Measurements from ENCODE around the gene COG1. TPM values are rescaled to one million over a fixed set of nuclear protein-coding genes. Genes with fewer than 3 reads are reported as not detected.
"Not testable (repeated sequence)": the region's sequence is repeated elsewhere in the genome, so short reads cannot be mapped to it uniquely, and the experiment has no call there.

Gene COG1
- total and polyA plus RNA-seq, 8 donors: 30.7 to 54.3 (median 45.6) TPM

DNA sequence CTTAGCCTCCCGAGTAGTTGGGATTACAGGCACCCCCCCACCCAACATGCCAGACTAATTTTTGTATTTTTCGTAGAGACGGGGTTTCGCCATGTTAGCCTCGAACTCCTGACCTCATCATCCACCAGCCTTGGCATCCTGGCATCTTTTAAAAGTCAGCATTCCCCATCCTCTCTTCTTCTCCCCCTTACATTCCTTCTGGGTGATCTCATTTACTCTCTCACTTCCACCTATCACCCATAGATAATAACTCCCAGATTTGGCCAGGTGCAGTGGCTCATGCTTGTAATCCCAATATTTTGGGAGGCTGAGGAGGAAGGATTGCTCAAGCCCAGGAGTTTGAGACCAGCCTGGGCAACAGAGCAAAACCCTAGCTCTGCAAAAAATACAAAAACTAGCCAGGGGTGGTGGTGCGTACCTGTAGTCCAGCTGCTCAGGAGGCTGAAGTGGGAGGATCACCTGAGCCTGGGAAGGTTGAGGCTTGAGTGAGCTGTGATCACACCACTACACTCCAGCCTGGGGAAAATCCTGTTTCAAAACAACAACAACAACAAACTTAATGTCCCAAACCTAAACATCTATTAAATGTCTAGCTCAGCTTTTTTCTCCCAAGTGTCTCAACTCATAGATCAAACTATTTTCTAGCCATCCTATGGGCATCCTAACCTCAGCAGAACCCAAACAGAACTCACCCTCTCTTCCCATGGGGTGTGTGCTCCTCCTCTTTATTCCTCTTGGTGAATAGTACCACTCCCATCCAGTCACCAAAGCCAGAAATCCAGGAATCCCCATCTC lies 44.1 kb upstream of the COG1 start:
- intact Hi-C loops (cut with DNase I): no loop called here

DNA sequence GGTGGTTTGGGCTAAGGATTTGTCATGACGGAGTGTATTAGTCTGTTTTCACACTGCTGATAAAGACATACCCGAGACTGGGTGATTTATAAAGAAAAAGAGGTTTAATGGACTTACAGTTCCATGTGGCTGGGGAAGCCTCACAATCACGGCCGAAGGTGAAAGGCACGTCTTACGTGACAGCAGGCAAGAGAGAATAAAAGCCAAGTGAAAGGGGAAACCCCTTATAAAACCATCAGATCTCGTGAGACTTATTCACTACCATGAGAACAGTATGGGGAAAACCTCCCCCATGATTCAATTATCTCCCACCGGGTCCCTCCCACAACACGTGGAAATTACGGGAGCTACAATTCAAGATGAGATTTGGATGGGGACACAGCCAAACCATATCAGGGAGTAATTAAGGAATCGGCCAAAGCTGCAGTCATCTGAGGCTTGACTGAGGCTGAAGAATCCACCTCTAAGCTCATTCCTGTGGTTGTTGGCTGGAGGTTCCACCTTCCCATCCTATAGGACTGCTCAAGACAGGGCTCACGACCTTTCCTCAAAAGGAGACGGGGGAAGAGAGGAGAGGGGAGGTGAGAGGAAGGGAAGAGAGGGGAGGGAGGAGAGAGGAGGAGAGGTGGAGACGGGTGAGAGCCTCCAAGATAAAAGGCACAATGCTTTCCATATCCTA lies 42.1 kb upstream of the COG1 start:
- ATAC-seq, H3K9me3 ChIP-seq, H3K27ac ChIP-seq, H3K36me3 ChIP-seq, H3K4me3 ChIP-seq, DNase-seq, H3K27me3 ChIP-seq: not testable (repeated sequence)
- intact Hi-C loops (cut with DNase I): loop anchor here in 1 of 2 donors (10.0 kb wide), 1 partner anchor 426 kb away; no protein-coding TSS in a partner anchor
- H3K4me1 ChIP-seq: peaks cover 0 to 10% of the 10 kb centered on the region in 2 donors

More for the DNA sequence above, 44.1 kb upstream of the COG1 start:
- no peak overlapping the region for H3K27ac ChIP-seq
- H3K27me3 ChIP-seq: no peaks in the 10 kb centered on the region
- peaks cover 0 to 23% of the 10 kb centered on the region in 2 donors for H3K4me1 ChIP-seq
- no peak overlapping the region for H3K4me3 ChIP-seq
- DNase-seq (no peak), ATAC-seq (no peak)
- no peaks in the 10 kb centered on the region for H3K36me3 ChIP-seq
- H3K9me3 ChIP-seq: peaks cover 0 to 5% of the 10 kb centered on the region in 2 donors
- TF ChIP-seq, protein P1, sequence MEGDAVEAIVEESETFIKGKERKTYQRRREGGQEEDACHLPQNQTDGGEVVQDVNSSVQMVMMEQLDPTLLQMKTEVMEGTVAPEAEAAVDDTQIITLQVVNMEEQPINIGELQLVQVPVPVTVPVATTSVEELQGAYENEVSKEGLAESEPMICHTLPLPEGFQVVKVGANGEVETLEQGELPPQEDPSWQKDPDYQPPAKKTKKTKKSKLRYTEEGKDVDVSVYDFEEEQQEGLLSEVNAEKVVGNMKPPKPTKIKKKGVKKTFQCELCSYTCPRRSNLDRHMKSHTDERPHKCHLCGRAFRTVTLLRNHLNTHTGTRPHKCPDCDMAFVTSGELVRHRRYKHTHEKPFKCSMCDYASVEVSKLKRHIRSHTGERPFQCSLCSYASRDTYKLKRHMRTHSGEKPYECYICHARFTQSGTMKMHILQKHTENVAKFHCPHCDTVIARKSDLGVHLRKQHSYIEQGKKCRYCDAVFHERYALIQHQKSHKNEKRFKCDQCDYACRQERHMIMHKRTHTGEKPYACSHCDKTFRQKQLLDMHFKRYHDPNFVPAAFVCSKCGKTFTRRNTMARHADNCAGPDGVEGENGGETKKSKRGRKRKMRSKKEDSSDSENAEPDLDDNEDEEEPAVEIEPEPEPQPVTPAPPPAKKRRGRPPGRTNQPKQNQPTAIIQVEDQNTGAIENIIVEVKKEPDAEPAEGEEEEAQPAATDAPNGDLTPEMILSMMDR (IDR thresholded peaks at IDR 0.05): no peak

DNA sequence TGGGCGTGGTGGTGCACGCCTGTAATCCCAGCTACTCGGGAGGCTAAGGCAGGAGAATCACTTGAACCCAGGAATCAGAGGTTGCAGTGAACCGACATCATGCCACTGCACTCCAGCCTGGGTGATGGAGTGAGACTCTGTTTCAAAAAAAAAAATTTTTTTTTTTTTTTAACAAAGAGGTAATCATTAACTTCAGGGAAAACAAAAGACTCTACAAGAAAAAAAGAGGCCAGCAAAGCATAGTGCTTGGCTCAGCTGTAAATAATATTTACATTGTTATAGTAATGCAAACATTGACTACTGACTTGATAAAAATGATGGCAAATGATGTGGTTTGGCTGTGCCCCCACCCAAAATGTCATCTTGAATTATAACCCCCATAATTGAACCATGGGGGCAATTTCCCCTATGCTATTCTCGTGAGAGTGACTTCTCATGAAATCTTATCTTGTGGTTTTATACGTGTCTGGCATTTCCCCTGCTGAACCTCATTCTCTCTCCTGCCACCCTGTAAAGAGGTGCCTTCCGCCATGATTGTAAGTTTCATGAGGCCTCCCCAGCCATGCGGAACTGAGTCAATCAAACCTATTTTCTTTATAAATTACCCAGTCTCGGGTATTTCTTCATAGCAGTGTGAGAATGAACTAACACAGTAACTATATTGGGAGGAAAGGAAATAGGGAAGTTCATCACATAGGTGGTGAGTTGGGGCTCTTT lies 40.8 kb upstream of the COG1 start:
- TF ChIP-seq, protein P1 (IDR thresholded peaks at IDR 0.05): no peak
- Histone ChIP-seq H3K27ac (no peak overlapping the region), H3K4me1 (peaks cover 0 to 17% of the 10 kb centered on the region in 2 donors), H3K27me3 (no peaks in the 10 kb centered on the region), H3K9me3 (no peaks in the 10 kb centered on the region), H3K4me3 (no peak overlapping the region), H3K36me3 (no peaks in the 10 kb centered on the region)
- DNase-seq (no peak), ATAC-seq (no peak)
- intact Hi-C loops (cut with DNase I): loop anchor here in 1 of 2 donors (10.0 kb wide), 1 partner anchor 427 kb away; no protein-coding TSS in a partner anchor

DNA sequence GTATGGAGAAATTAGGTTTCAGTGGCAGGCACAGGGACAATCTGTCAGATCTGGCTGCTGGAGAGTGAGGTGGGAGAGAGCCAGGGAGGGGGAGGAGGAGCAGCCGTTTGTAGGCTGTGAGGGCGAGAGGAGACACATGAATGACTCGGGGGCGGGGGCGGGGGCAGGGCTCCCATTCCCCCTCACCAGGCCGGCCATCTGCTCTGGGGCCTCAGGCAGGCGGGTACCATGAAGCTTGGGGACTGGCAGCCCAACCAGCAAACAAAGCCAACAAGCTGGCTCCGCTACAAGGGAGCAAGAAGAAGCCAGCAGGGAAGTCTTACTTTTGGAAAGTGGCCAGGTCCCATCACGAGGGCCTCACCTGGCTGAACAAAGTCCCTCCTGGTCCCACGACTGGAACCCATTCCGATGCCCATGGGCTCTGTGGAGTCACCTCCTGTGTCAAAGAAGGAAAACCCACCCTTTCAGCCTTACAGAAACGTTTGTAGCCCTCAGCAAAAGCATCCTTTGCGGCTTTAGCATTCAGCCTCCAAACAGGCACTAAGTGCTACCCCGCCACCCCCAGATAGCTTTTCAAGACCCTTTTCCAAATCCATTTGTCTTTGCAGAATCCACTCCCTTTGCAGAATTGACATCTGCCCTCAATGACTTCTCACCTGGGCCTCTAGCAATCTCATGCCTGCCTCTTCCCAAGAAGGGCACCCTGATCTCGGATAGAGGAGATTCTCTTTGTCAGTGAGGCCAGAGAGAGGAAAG lies 37.3 kb upstream of the COG1 start:
- H3K9me3 ChIP-seq: no peaks in the 10 kb centered on the region
- H3K27me3 ChIP-seq: peaks cover 0 to 14% of the 10 kb centered on the region in 2 donors
- intact Hi-C loops (cut with DNase I): loop anchor here in 1 of 2 donors (10.0 kb wide), 1 partner anchor 431 kb away; no protein-coding TSS in a partner anchor
- DNase-seq (no peak), ATAC-seq (no peak)
- no peaks in the 10 kb centered on the region for H3K36me3 ChIP-seq
- H3K27ac ChIP-seq: no peak overlapping the region
- TF ChIP-seq, protein P1 (IDR thresholded peaks at IDR 0.05): no peak
- peaks cover 0 to 17% of the 10 kb centered on the region in 2 donors for H3K4me1 ChIP-seq
- no peak overlapping the region for H3K4me3 ChIP-seq

Measured in left lung (tissue), 10 donors.